CD4-positive, alpha-beta T cell (primary cell): ENCODE data around the gene SECTM1. TPM values are rescaled to one million over a fixed set of nuclear protein-coding genes. Genes with fewer than 3 reads are reported as not detected.

Experiments
- ATAC-seq: fragments of 200-7000 bp; cut with Tn5 transposase; one replicate; pipeline ENCODE4 v1.10.0; 2022; ENCODE audit warnings: mild to moderate bottlenecking; ENCODE audit not compliant: poor library complexity
- CTCF ChIA-PET: fragments of 350-600 bp; sonication (Branson Sonifier 250); formaldehyde crosslinking; loops from one replicate; lab custom pipeline; 2021; ENCODE audit warnings: antibody characterized with exemption, inconsistent platforms; lab: Charles Lee
- POLR2A ChIA-PET: fragments of 350-600 bp; sonication (Branson Sonifier 250); formaldehyde crosslinking; loops from one replicate; lab custom pipeline; 2021; ENCODE audit warnings: antibody characterized with exemption, inconsistent platforms; lab: Charles Lee
- DNase-seq, 14 experiments: peaks; one replicate each; pipeline ENCODE4 v3.0.0-alpha.2; 2013 to 2020; ENCODE audit warnings: mixed read lengths in 2 of 14
- H3K27ac ChIP-seq, 2 donors: one replicate each; pipeline versions ENCODE4 v1.5.1 to v1.7.0; 2013; ENCODE audit warnings: low read length in 2 of 2, low read depth in 1 of 2, mild to moderate bottlenecking in 1 of 2
- H3K27me3 ChIP-seq, 2 experiments: 1 replicate in 1 of 2; 2 replicates in 1 of 2; pipeline versions ENCODE4 v1.6.1 to v1.7.0; 2013; ENCODE audit warnings: low read length in 2 of 2, control low read depth in 1 of 2, mild to moderate bottlenecking in 1 of 2, moderate library complexity in 1 of 2; ENCODE audit not compliant: insufficient read depth in 2 of 2, control insufficient read depth in 1 of 2
- H3K36me3 ChIP-seq: one replicate; pipeline ENCODE4 v1.6.1; 2013; ENCODE audit warnings: low read length, control low read depth; ENCODE audit not compliant: insufficient read depth
- H3K4me1 ChIP-seq: one replicate; pipeline ENCODE4 v1.6.1; 2013; ENCODE audit warnings: low read length, control low read depth; ENCODE audit not compliant: insufficient read depth
- H3K4me3 ChIP-seq: one replicate; pipeline ENCODE4 v1.5.1; 2013; ENCODE audit warnings: mild to moderate bottlenecking, low read length, moderate library complexity
- H3K9me3 ChIP-seq, 2 experiments: 1 replicate in 1 of 2; 2 replicates in 1 of 2; pipeline versions ENCODE4 v1.6.1 to v1.7.0; 2013; ENCODE audit warnings: low read length in 2 of 2, mild to moderate bottlenecking in 2 of 2, control low read depth in 1 of 2, moderate library complexity in 1 of 2; ENCODE audit not compliant: control insufficient read depth in 1 of 2, insufficient read depth in 1 of 2
- H3K27ac Mint-ChIP-seq: one replicate; pipeline ENCODE4 v1.8.0; 2020; ENCODE audit warnings: mixed read lengths
- H3K27me3 Mint-ChIP-seq: one replicate; pipeline ENCODE4 v1.8.0; 2021; ENCODE audit warnings: mixed read lengths
- H3K36me3 Mint-ChIP-seq: one replicate; pipeline ENCODE4 v1.8.0; 2021; ENCODE audit warnings: low read depth, mixed read lengths
- H3K4me1 Mint-ChIP-seq: one replicate; pipeline ENCODE4 v1.8.0; 2021; ENCODE audit warnings: low read depth, mixed read lengths
- H3K4me3 Mint-ChIP-seq: one replicate; pipeline ENCODE4 v1.8.0; 2020; ENCODE audit warnings: mild to moderate bottlenecking, mixed read lengths
- H3K9me3 Mint-ChIP-seq: one replicate; pipeline ENCODE4 v1.8.0; 2020; ENCODE audit warnings: mixed read lengths
- CTCF ChIP-seq: fragments of 200-600 bp; IDR thresholded peaks from one replicate; pipeline ENCODE4 v1.8.0; 2022; ENCODE audit warnings: antibody characterized with exemption, mild to moderate bottlenecking
- intact Hi-C, 2 experiments: fragments of 100-400 bp; cut with DNase I in 1 of 2; cut with micrococcal nuclease in 1 of 2; formaldehyde crosslinking; loops; one replicate each; pipeline versions ENCODE4 v1.15.1 to v1.9.0; 2023 to 2025; cut with DNase I, micrococcal nuclease
- total RNA-seq, 174 experiments: library from RNA in 2 of 174; stranded (reverse) in 2 of 174; gene quantifications; one replicate each; pipeline ENCODE4 v1.2.3 and lab custom pipeline; 2021 to 2026

The SECTM1 gene
- total RNA-seq, 2 experiments from 2014 or later: 2.1 to 3.1 TPM

GRCh38 chr17:82323514-82324234 is 9.9 kb downstream of the SECTM1 start:
- ChIA-PET CTCF (no interaction called here), POLR2A (interaction anchor here (0.7 kb wide), 1 partner anchor 25 kb away, joined by 3 read pairs; no protein-coding TSS in a partner anchor)
- DNase-seq: peak in 1 of 14 experiments; percentile 34
- no peak for TF ChIP-seq CTCF
- Mint-ChIP-seq H3K4me3 (no peak overlapping the region), H3K27me3 (no peaks in the 10 kb centered on the region), H3K36me3 (no peaks in the 10 kb centered on the region), H3K27ac (no peak overlapping the region), H3K9me3 (no peaks in the 10 kb centered on the region), H3K4me1 (peaks cover 22% of the 10 kb centered on the region)
- H3K36me3 ChIP-seq: no peaks in the 10 kb centered on the region
- no peaks in the 10 kb centered on the region for H3K27me3 ChIP-seq
- H3K9me3 ChIP-seq: peaks cover 0 to 13% of the 10 kb centered on the region in 2 experiments
- no peak overlapping the region for H3K4me3 ChIP-seq
- intact Hi-C loops: loop anchor here in 1 of 2 experiments (5.0 kb wide), 2 partner anchors 66 to 86 kb away; no protein-coding TSS in a partner anchor
- no peak overlapping the region for H3K27ac ChIP-seq
- ATAC-seq: no peak
- H3K4me1 ChIP-seq: peaks cover 39% of the 10 kb centered on the region

DNA sequence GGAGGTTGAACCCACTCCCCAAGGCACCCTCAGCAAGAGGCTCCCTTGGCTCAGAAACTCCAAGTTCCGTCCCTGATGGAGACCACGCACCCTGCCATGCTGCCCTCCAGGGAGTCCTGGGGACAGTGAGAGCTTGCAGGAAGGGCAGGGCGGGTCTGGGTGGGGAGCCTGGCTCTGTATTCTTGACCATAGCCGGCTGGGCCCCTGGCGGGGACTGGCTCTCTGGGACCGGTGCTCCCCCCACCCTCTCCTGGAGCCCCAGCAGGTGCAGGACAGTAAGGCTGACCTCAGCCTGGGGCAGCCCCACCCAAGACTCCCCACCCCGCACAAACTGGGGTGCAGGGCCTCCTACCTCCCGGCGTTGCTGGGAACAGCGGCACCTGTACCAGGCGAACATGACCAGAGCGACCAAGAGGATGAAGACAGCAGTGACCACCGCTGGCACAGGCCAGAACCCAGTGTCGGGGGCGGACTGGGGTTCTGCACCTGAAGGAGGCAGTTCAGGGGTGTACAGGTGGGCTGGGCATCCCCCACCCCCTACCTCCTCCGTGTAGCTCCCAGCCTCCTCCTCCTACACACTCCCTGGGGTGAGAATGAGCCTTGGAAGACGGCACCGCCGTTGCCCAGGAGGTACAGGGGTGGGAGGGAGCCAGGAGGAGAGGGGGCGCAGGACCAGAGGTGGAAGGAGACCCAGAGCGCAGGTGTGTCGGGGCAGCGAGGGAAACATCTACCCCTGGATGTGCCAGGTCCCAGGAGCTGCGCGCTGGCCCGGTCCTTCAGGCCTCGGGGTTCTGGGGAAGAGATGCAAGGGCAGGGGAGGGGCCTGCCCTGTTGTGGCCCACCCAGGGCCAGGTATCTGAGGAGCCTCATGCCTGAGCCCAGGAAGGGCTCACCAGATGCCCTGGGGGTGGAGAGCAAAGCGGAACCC is 10.8 kb downstream of the SECTM1 start:
- Histone ChIP-seq H3K4me3 (no peak overlapping the region), H3K27me3 (no peaks in the 10 kb centered on the region), H3K36me3 (no peaks in the 10 kb centered on the region), H3K9me3 (peaks cover 0 to 17% of the 10 kb centered on the region in 2 experiments), H3K27ac (no peak overlapping the region), H3K4me1 (peaks cover 43% of the 10 kb centered on the region)
- peaks cover 22% of the 10 kb centered on the region for H3K4me1 Mint-ChIP-seq
- DNase-seq (peak in 1 of 14 experiments; percentile 44), ATAC-seq (no peak)
- H3K9me3 Mint-ChIP-seq: no peaks in the 10 kb centered on the region
- no peaks in the 10 kb centered on the region for H3K36me3 Mint-ChIP-seq
- POLR2A ChIA-PET: interaction anchor here (0.7 to 2.1 kb wide), 4 partner anchors 21 to 122 kb away, joined by 3 to 17 read pairs (median 3); no protein-coding TSS in a partner anchor
- H3K27ac Mint-ChIP-seq: no peak overlapping the region
- no peaks in the 10 kb centered on the region for H3K27me3 Mint-ChIP-seq
- TF ChIP-seq CTCF: no peak
- no peak overlapping the region for H3K4me3 Mint-ChIP-seq
- CTCF ChIA-PET: interaction anchor here (1.2 kb wide), 1 partner anchor 67 kb away, joined by 3 read pairs; no protein-coding TSS in a partner anchor
- intact Hi-C loops: loop anchor here in 1 of 2 experiments (5.0 kb wide), 2 partner anchors 65 to 85 kb away; no protein-coding TSS in a partner anchor

DNA sequence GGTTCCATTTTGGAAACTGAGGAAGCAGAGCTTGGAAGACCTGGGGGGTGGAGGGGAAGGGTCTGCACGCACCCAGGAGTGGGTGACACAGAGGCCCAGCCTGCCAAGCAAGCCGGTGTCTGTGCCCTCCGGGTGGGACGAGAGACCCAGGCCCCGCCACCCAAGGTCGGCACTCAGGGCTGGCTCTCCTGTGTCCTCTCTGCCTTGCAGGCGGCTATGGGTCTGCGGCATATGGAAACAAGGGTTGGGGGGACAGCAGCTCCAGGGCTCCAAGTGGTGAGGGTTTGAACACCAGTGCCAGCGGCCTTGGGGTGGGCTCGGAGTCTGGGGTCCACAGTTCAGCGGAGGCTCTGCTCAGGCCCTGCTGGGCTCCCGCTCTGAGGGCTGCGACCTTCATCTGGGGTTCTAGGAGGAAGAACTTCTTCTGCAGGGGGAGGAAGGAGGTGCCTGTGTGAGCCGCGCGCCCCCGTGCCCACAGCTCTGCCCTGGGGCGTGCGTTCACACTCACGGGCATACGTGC is 11.6 kb downstream of the SECTM1 start:
- ATAC-seq (no peak), DNase-seq (peak in 3 of 14 experiments; percentile 36 to 48 (median 37))
- POLR2A ChIA-PET: interaction anchor here (0.8 to 2.1 kb wide), 4 partner anchors 20 to 121 kb away, joined by 3 to 17 read pairs (median 6); no protein-coding TSS in a partner anchor
- no peaks in the 10 kb centered on the region for H3K9me3 Mint-ChIP-seq
- H3K4me1 ChIP-seq: peaks cover 51% of the 10 kb centered on the region
- H3K27ac ChIP-seq: no peak overlapping the region
- CTCF ChIA-PET: interaction anchor here (1.2 to 1.7 kb wide), 3 partner anchors 37 to 80 kb away, joined by 3 to 6 read pairs (median 4); no protein-coding TSS in a partner anchor
- H3K36me3 ChIP-seq: no peaks in the 10 kb centered on the region
- TF ChIP-seq CTCF: no peak
- H3K4me1 Mint-ChIP-seq: peaks cover 26% of the 10 kb centered on the region
- H3K27me3 Mint-ChIP-seq: no peaks in the 10 kb centered on the region
- intact Hi-C loops: loop anchor here (1.0 to 5.0 kb wide), 8 partner anchors 22 to 292 kb away; no protein-coding TSS in a partner anchor
- H3K27me3 ChIP-seq: no peaks in the 10 kb centered on the region
- H3K9me3 ChIP-seq: peaks cover 0 to 17% of the 10 kb centered on the region in 2 experiments
- no peaks in the 10 kb centered on the region for H3K36me3 Mint-ChIP-seq
- peak overlapping the region; percentile 90 for H3K27ac Mint-ChIP-seq
- peak overlapping the region; percentile 67 for H3K4me3 Mint-ChIP-seq
- H3K4me3 ChIP-seq: no peak overlapping the region
